Activated T-cell treated with anti-CD3 and anti-CD28 coated beads, Interleukin-2, amount 50 U/mL, for 48 hours (primary cell): ENCODE measurements around the gene SUDS3.

Experiments used
- DNase-seq, 2 experiments: peaks; one replicate each; pipeline ENCODE4 v3.0.0-alpha.2; 2020

The SUDS3 gene

GRCh38 chr12:118456741-118457140 lies 80.4 kb downstream of the SUDS3 start:
- DNase-seq = no peak

GRCh38 chr12:118459110-118459509 lies 82.8 kb downstream of the SUDS3 start:
- no peak for DNase-seq

DNA sequence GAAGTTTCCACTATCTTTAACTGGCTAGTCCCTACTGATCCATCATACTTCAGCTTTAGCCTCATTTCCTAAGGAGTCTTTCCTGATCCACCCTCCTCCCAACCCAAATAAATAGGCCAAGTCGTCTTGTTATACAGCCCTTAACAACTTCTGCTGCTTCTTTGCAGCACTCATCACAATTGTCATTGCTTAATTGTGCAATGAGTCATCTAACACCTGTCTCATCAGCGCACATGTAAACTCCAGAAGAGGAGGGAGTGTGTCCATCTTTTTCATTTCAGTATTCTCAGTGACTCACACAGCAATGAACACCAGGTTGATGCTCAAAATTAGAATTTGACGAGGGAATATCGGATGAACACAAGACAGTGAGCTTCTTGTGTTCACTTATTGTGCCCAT lies 87.3 kb downstream of the SUDS3 start:
- DNase-seq = no peak

DNA sequence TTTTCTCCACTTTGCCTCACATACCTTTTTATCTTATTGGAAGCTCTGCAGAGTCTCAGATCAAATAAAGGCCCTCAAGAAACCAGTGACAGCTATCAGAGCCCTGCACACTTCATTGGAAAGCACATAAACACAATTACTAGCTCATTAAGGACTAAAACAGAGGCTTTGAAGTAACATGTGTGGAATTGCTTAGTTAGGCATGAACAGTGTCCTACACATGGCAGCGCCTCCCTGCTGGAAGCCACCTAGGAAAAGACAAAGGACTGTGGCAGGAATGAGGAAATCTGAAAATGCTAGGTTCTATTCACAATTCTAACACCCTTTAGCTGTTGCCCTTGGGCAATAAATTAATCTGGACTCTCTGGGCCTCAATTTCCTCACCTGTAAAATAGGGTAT lies 89.4 kb downstream of the SUDS3 start:
- no peak for DNase-seq
